ENCODE data around the gene SSC5D.

DNA sequence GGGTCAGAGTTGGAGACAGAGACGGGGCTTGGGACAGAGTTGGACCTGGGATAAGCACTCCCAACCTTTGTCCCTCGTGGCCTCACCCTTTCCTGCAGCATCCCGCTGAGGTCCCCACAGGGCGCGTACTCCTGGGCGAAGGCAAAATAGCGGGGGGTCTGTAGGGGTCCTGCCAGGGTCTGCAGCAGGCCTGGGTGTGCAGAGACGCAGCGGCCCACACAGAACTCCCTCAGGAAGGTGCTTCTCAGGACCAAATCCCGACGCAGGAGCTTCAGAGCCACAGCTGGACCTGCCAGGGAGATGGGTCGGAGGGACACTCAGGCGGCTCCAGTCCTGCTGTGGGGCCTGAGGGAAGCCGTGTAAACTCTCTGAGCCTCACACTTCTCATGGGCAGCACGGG is 55.8 kb downstream of the SSC5D start:
- TF ChIP-seq TAF1 (IDR thresholded peaks at IDR 0.05; ENCODE audit: borderline replicate concordance, low read depth, low read length) (no peak), POLR2A (IDR thresholded peaks at IDR 0.05; ENCODE audit: low read depth, low read length) (no peak), POLR2AphosphoS5 (IDR thresholded peaks at IDR 0.05; ENCODE audit: low read depth, low read length) (no peak)
